ENCODE measurements around the gene OGDH. TPM values are rescaled to one million over a fixed set of nuclear protein-coding genes. Genes with fewer than 3 reads are reported as not detected.
"Not testable (repeated sequence)": the region's sequence is repeated elsewhere in the genome, so short reads cannot be mapped to it uniquely, and the experiment has no call there.

The OGDH gene
- total RNA-seq, 2 donors from 2014 or later = 77.6 to 128 TPM

- Mint-ChIP-seq H3K4me1 (no peaks in the 10 kb centered on the region), H3K36me3 (ENCODE audit: low read depth) (no peaks in the 10 kb centered on the region), H3K27ac (no peak overlapping the region), H3K27me3 (no peaks in the 10 kb centered on the region), H3K4me3 (no peak overlapping the region), H3K9me3 (no peaks in the 10 kb centered on the region)
- ATAC-seq (replicated peaks) = no peak
Observed at GRCh38 chr7:44720301-44720700, 113.9 kb downstream of the OGDH start.

- H3K27ac Mint-ChIP-seq = no peak overlapping the region
- H3K4me3 Mint-ChIP-seq = no peak overlapping the region
- H3K36me3 Mint-ChIP-seq (ENCODE audit: low read depth) = no peaks in the 10 kb centered on the region
- ATAC-seq (replicated peaks) = no peak
- no peaks in the 10 kb centered on the region for H3K27me3 Mint-ChIP-seq
- no peaks in the 10 kb centered on the region for H3K4me1 Mint-ChIP-seq
- no peaks in the 10 kb centered on the region for H3K9me3 Mint-ChIP-seq
Observed at GRCh38 chr7:44724276-44724675, 117.8 kb downstream of the OGDH start.

GRCh38 chr7:44726250-44726649 is 119.8 kb downstream of the OGDH start:
- H3K9me3 Mint-ChIP-seq; H3K27me3 Mint-ChIP-seq; H3K27ac Mint-ChIP-seq; ATAC-seq (replicated peaks); H3K4me3 Mint-ChIP-seq; H3K4me1 Mint-ChIP-seq; H3K36me3 Mint-ChIP-seq (ENCODE audit: low read depth): not testable (repeated sequence)

GRCh38 chr7:44727158-44727936 is 120.9 kb downstream of the OGDH start:
- Mint-ChIP-seq H3K27me3 (no peaks in the 10 kb centered on the region), H3K4me3 (no peak overlapping the region), H3K36me3 (ENCODE audit: low read depth) (no peaks in the 10 kb centered on the region), H3K4me1 (no peaks in the 10 kb centered on the region), H3K9me3 (no peaks in the 10 kb centered on the region), H3K27ac (no peak overlapping the region)
- no peak for ATAC-seq (replicated peaks)

- Mint-ChIP-seq H3K36me3 (ENCODE audit: low read depth) (no peaks in the 10 kb centered on the region), H3K27me3 (no peaks in the 10 kb centered on the region), H3K9me3 (no peaks in the 10 kb centered on the region), H3K4me1 (no peaks in the 10 kb centered on the region), H3K27ac (no peak overlapping the region), H3K4me3 (no peak overlapping the region)
- ATAC-seq (replicated peaks) = no peak
Observed at GRCh38 chr7:44727937-44728262, 121.5 kb downstream of the OGDH start.

GRCh38 chr7:44729949-44730590 is 123.6 kb downstream of the OGDH start:
- Mint-ChIP-seq H3K4me3 (no peak overlapping the region), H3K27me3 (no peaks in the 10 kb centered on the region), H3K27ac (no peak overlapping the region), H3K9me3 (no peaks in the 10 kb centered on the region), H3K36me3 (ENCODE audit: low read depth) (no peaks in the 10 kb centered on the region), H3K4me1 (peaks cover 10% of the 10 kb centered on the region)
- no peak for ATAC-seq (replicated peaks)

GRCh38 chr7:44732971-44733370 is 126.5 kb downstream of the OGDH start:
- H3K4me1 Mint-ChIP-seq = peaks cover 19% of the 10 kb centered on the region
- not testable (repeated sequence) for H3K36me3 Mint-ChIP-seq (ENCODE audit: low read depth); H3K27me3 Mint-ChIP-seq; H3K27ac Mint-ChIP-seq; H3K9me3 Mint-ChIP-seq
- ATAC-seq (replicated peaks) = peak; percentile 43
- H3K4me3 Mint-ChIP-seq = peak overlapping the region; percentile 27

- peak; percentile 30 for ATAC-seq (replicated peaks)
- Mint-ChIP-seq H3K27me3 (no peaks in the 10 kb centered on the region), H3K4me3 (peak overlapping the region; percentile 37), H3K9me3 (no peaks in the 10 kb centered on the region), H3K4me1 (peaks cover 19% of the 10 kb centered on the region), H3K27ac (no peak overlapping the region), H3K36me3 (ENCODE audit: low read depth) (no peaks in the 10 kb centered on the region)
Observed at GRCh38 chr7:44733708-44734481, 127.5 kb downstream of the OGDH start.

- H3K27me3 Mint-ChIP-seq = no peaks in the 10 kb centered on the region
- H3K27ac Mint-ChIP-seq = peak overlapping the region; percentile 55
- peak overlapping the region; percentile 37 for H3K4me3 Mint-ChIP-seq
- H3K36me3 Mint-ChIP-seq (ENCODE audit: low read depth) = no peaks in the 10 kb centered on the region
- H3K9me3 Mint-ChIP-seq = no peaks in the 10 kb centered on the region
- ATAC-seq (replicated peaks) = peak; percentile 95
- peaks cover 19% of the 10 kb centered on the region for H3K4me1 Mint-ChIP-seq
Observed at GRCh38 chr7:44735403-44736165, 129.2 kb downstream of the OGDH start.

GRCh38 chr7:44736896-44737295 is 130.5 kb downstream of the OGDH start:
- Mint-ChIP-seq H3K4me1 (peaks cover 19% of the 10 kb centered on the region), H3K4me3 (no peak overlapping the region), H3K27ac (peak overlapping the region; percentile 72), H3K27me3 (no peaks in the 10 kb centered on the region), H3K36me3 (ENCODE audit: low read depth) (no peaks in the 10 kb centered on the region), H3K9me3 (no peaks in the 10 kb centered on the region)
- ATAC-seq (replicated peaks) = no peak

- H3K27ac Mint-ChIP-seq = peak overlapping the region; percentile 28
- H3K27me3 Mint-ChIP-seq = no peaks in the 10 kb centered on the region
- no peak for ATAC-seq (replicated peaks)
- H3K36me3 Mint-ChIP-seq (ENCODE audit: low read depth) = no peaks in the 10 kb centered on the region
- peaks cover 19% of the 10 kb centered on the region for H3K4me1 Mint-ChIP-seq
- H3K4me3 Mint-ChIP-seq = no peak overlapping the region
- no peaks in the 10 kb centered on the region for H3K9me3 Mint-ChIP-seq
Observed at GRCh38 chr7:44738051-44738723, 131.8 kb downstream of the OGDH start.

GRCh38 chr7:44738876-44739665 is 132.6 kb downstream of the OGDH start:
- Mint-ChIP-seq H3K4me3 (no peak overlapping the region), H3K36me3 (ENCODE audit: low read depth) (no peaks in the 10 kb centered on the region), H3K27me3 (no peaks in the 10 kb centered on the region), H3K27ac (peak overlapping the region; percentile 10), H3K4me1 (peaks cover 18% of the 10 kb centered on the region), H3K9me3 (no peaks in the 10 kb centered on the region)
- no peak for ATAC-seq (replicated peaks)

GRCh38 chr7:44740055-44740454 is 133.6 kb downstream of the OGDH start:
- no peaks in the 10 kb centered on the region for H3K36me3 Mint-ChIP-seq (ENCODE audit: low read depth)
- no peaks in the 10 kb centered on the region for H3K27me3 Mint-ChIP-seq
- no peaks in the 10 kb centered on the region for H3K9me3 Mint-ChIP-seq
- H3K4me3 Mint-ChIP-seq = no peak overlapping the region
- peak overlapping the region; percentile 10 for H3K27ac Mint-ChIP-seq
- H3K4me1 Mint-ChIP-seq = peaks cover 9% of the 10 kb centered on the region
- no peak for ATAC-seq (replicated peaks)
